H1 (cell line): ENCODE results near the gene SLC6A18. TPM values are rescaled to one million over a fixed set of nuclear protein-coding genes. Genes with fewer than 3 reads are reported as not detected.

Experiments used
- BACH1 ChIP-seq: IDR thresholded peaks from 2 replicates; pipeline ENCODE4 v1.6.1; 2012; ENCODE audit warnings: low read length, improper control_type of control experiment
- BRCA1 ChIP-seq: IDR thresholded peaks from 2 replicates; pipeline ENCODE4 v1.6.1; 2012; ENCODE audit warnings: low read depth, low read length, improper control_type of control experiment
- EGR1 ChIP-seq: IDR thresholded peaks from 2 replicates; pipeline ENCODE4 v1.6.1; 2011; ENCODE audit warnings: low read depth, low read length, borderline replicate concordance
- NRF1 ChIP-seq: IDR thresholded peaks from 2 replicates; pipeline ENCODE4 v1.6.1; 2011; ENCODE audit warnings: mild to moderate bottlenecking, low read depth, low read length, improper control_type of control experiment
- SP1 ChIP-seq: IDR thresholded peaks from 2 replicates; pipeline ENCODE4 v1.6.1; 2011; ENCODE audit warnings: low read depth, low read length
- polyA plus RNA-seq, 7 experiments: library from polyadenylated mRNA; depleted of rRNA in 3 of 7; stranded (reverse) in 5 of 7; unstranded in 2 of 7; fragments of >200 nt in 5 of 7; fragments of 200-250 nt in 2 of 7; gene quantifications; 1 replicate in 5 of 7; 2 replicates in 1 of 7; 4 replicates in 1 of 7; pipeline versions ENCODE4 v1.2.1 to v1.2.3, GENCODE V29; 2011 to 2013; ENCODE audit warnings: missing spikeins in 2 of 7, mixed read lengths in 2 of 7
- total RNA-seq: library from RNA; stranded (reverse); fragmentation: NEBNext Ultra II Directional; extraction: Animal tissue kit (Norgen Biotek cat#: 25700); gene quantifications from 2 replicates; pipeline ENCODE4 v1.2.1, GENCODE V29; 2021

SLC6A18 gene
- total and polyA plus RNA-seq, 2 of the 8 experiments (the other 6 are each of a cell fraction or from before 2014, with no cell fraction given): not detected

DNA sequence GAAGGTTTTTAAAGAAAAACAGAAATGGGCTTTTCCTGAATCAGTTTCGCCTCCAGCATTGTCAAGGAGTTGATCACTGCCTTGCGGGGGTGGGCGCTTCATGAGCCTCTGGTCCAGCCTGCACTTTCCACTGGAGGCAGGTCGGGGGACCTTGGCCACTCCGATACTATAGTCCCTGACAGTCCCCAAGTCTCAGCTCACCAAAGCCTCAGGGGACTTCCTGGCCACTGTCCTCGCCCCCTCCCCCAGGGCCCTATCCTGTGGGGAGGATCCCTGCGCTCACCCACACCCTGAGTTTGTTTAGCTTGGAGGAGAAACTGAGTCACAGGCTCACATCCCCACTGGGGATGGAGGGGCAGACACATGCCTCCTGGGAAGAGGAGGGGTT is 22.4 kb upstream of the SLC6A18 start (continued):
- TF ChIP-seq SP1: no peak
- no peak for TF ChIP-seq EGR1
- no peak for TF ChIP-seq NRF1
- TF ChIP-seq BRCA1: no peak
- TF ChIP-seq BACH1: no peak
- TF ChIP-seq, all 59 proteins: peak for 0
